Stimulated activated CD8-positive, alpha-beta memory T cell treated with anti-CD3 and anti-CD28 coated beads, Interleukin-12 subunit alpha, Interleukin-12 subunit beta, amount 100 ng/mL, for 24 hours (primary cell): Measurements from ENCODE around the gene NUDT8.
"Not testable (repeated sequence)": the region's sequence is repeated elsewhere in the genome, so short reads cannot be mapped to it uniquely, and the experiment has no call there.

Source experiments
- DNase-seq: peaks from one replicate; pipeline ENCODE4 v3.0.0-alpha.2; 2020; ENCODE audit errors: extremely low read depth

The NUDT8 gene

GRCh38 chr11:67627812-67628624 is 1.7 kb downstream of the NUDT8 start:
- DNase-seq = no peak

GRCh38 chr11:67627441-67627811 is 2.3 kb downstream of the NUDT8 start:
- DNase-seq = no peak

- DNase-seq = no peak
Measured at GRCh38 chr11:67626970-67627369, 2.8 kb downstream of the NUDT8 start.

- not testable (repeated sequence) for DNase-seq
Measured at GRCh38 chr11:67626131-67626833, 3.5 kb downstream of the NUDT8 start.

GRCh38 chr11:67623795-67624194 is 5.9 kb downstream of the NUDT8 start:
- not testable (repeated sequence) for DNase-seq

- not testable (repeated sequence) for DNase-seq
Measured at GRCh38 chr11:67622905-67623304, 6.8 kb downstream of the NUDT8 start.

GRCh38 chr11:67621928-67622327 is 7.8 kb downstream of the NUDT8 start:
- not testable (repeated sequence) for DNase-seq

- DNase-seq = not testable (repeated sequence)
Measured at GRCh38 chr11:67620621-67621020, 9.1 kb downstream of the NUDT8 start.

GRCh38 chr11:67619683-67620618 is 9.8 kb downstream of the NUDT8 start:
- not testable (repeated sequence) for DNase-seq

GRCh38 chr11:67618901-67619659 is 10.7 kb downstream of the NUDT8 start:
- DNase-seq = not testable (repeated sequence)

GRCh38 chr11:67617243-67617953 is 12.3 kb downstream of the NUDT8 start:
- no peak for DNase-seq

GRCh38 chr11:67616431-67617242 is 13.1 kb downstream of the NUDT8 start:
- no peak for DNase-seq

GRCh38 chr11:67615728-67616430 is 13.9 kb downstream of the NUDT8 start:
- DNase-seq = no peak

- DNase-seq = no peak
Measured at GRCh38 chr11:67614730-67615714, 14.7 kb downstream of the NUDT8 start.

GRCh38 chr11:67613960-67614715 is 15.6 kb downstream of the NUDT8 start:
- peak; percentile 65 for DNase-seq

GRCh38 chr11:67613313-67613959 is 16.3 kb downstream of the NUDT8 start:
- DNase-seq = no peak

GRCh38 chr11:67612751-67613150 is 17.0 kb downstream of the NUDT8 start:
- no peak for DNase-seq
